Measurements from ENCODE around the gene RHCG.

RHCG gene

DNA sequence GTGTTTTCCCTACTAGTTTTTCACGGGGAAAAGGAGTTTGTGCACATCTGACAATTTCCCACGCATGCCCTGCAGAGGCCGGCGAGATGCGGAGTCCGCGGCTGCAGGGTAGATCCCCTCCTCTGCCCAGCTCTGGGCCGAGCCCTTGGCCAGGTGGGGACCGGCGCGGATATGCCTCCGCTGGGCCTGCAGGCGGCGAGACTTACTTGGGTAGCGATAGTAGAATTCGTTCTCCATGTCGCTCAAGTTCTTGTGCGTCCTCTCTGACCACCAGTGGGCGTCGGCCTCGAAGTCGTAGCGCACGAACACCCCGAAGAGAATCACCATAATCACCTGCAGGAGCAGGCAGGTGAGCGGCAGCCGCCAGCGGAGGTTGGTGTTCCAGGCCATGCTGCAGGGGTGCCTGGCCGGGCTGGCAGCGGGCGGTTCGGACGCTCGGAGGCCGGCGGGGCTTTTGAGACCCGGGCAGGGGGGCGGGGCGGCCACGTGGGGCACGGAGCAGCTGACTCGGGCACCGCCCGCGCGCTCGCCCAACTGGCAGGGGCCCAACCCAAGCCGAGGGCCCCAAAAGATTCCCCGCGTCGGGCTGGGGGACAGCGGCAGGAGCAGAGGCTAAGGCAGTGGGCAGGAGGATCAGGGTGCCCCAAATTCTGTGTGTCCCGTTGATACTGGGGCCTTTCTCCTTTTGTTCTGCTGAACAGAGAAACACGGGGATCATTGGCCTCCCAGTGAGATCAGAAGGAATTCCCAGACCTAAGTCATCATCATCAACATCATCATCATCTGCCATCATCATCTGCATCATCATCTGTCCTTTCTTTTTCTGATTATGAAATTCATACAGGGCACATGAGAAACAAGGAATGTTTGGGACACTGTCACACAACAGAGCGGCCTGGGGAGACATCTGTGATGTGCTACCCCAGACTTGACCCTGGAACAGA is at the start of gene RHCG:
TSS of gene RHCG (minus strand) at position 429 of the 944 bp plus-strand sequence. CDS start at position 390, 39 bp downstream.
- peaks cover 32% of the 10 kb centered on the region for H3K27me3 ChIP-seq (ENCODE audit: control insufficient read depth, insufficient read depth, low read length)
- no peaks in the 10 kb centered on the region for H3K4me1 ChIP-seq (ENCODE audit: control insufficient read depth, insufficient read depth, low read length)
- H3K9ac ChIP-seq (ENCODE audit: low read depth, low read length) = no peak within 1 kb of the TSS
- H3K9me3 ChIP-seq (ENCODE audit: control insufficient read depth, insufficient read depth, low read length) = no peaks in the 10 kb centered on the region
- H3K4me3 ChIP-seq (ENCODE audit: low read depth, low read length) = peak within 1 kb of the TSS; percentile 41
- no peaks in the 10 kb centered on the region for H3K36me3 ChIP-seq (ENCODE audit: control insufficient read depth, insufficient read depth, low read length)

DNA sequence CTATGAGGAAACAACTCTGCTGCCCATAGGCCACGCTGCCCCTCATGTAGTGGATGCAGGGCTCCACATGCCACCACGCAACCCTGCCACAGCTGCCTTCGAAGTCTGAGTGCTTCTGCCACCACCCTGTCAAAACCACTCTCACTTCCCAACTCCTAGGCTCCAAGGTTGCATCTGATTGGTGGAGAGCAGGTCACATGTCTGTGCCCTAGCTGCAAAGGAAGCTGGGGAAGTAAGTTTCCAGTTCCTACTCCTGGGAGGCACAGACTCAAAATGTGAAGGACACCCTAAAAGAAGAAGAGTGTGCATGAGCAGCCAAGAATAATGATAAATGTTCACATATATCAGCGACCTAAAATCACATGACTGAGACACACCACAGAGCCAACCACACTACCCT is 47.0 kb upstream of the RHCG start:
- H3K9ac ChIP-seq (ENCODE audit: low read depth, low read length) = no peak overlapping the region
- no peaks in the 10 kb centered on the region for H3K27me3 ChIP-seq (ENCODE audit: control insufficient read depth, insufficient read depth, low read length)
- H3K4me3 ChIP-seq (ENCODE audit: low read depth, low read length) = no peak overlapping the region
- H3K4me1 ChIP-seq (ENCODE audit: control insufficient read depth, insufficient read depth, low read length) = no peaks in the 10 kb centered on the region
- no peaks in the 10 kb centered on the region for H3K36me3 ChIP-seq (ENCODE audit: control insufficient read depth, insufficient read depth, low read length)
- no peaks in the 10 kb centered on the region for H3K9me3 ChIP-seq (ENCODE audit: control insufficient read depth, insufficient read depth, low read length)

DNA sequence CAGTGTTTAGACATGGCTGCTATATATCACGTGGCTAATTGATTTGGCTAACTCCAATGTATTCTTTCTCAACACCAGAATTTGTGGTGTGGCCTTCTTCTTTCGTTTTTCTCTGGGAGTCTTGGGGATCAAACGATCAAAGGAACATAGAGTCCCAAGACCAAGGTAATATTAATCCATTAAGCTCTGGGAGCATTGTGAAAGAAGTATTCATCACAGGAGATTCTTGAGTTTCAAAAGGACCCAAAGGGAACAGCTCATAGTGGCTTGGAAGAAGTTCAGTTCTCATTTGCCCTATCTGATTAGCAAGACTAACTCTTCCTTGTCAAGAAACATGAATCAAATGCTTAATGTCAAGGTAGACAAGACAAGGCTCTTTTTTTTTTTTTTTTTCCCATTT is 46.0 kb upstream of the RHCG start:
- Histone ChIP-seq H3K27me3 (ENCODE audit: control insufficient read depth, insufficient read depth, low read length) (no peaks in the 10 kb centered on the region), H3K4me3 (ENCODE audit: low read depth, low read length) (no peak overlapping the region), H3K9ac (ENCODE audit: low read depth, low read length) (no peak overlapping the region), H3K9me3 (ENCODE audit: control insufficient read depth, insufficient read depth, low read length) (peaks cover 9% of the 10 kb centered on the region), H3K36me3 (ENCODE audit: control insufficient read depth, insufficient read depth, low read length) (no peaks in the 10 kb centered on the region), H3K4me1 (ENCODE audit: control insufficient read depth, insufficient read depth, low read length) (no peaks in the 10 kb centered on the region)

DNA sequence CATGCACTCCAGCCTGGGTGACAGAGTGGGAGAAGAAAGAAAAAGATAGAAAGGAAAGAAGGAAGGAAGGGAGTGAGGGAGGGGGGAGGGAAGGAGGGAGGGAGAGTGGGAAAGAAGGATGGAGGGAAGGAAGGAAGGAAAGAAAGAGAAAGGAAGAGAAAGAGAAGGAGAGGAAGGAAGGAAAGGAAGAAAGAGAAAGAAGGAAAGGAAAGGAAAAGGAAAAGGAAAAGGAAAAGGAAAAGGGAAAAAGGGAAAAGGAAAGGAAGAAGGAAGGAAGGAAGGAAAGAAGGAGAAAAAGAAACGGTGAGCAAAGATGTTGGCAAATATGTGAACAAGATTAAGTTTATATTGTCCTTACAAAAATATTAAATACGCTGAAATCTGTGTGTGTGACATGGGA is 42.6 kb upstream of the RHCG start:
- Histone ChIP-seq H3K27me3 (ENCODE audit: control insufficient read depth, insufficient read depth, low read length) (no peaks in the 10 kb centered on the region), H3K4me1 (ENCODE audit: control insufficient read depth, insufficient read depth, low read length) (no peaks in the 10 kb centered on the region), H3K36me3 (ENCODE audit: control insufficient read depth, insufficient read depth, low read length) (no peaks in the 10 kb centered on the region), H3K4me3 (ENCODE audit: low read depth, low read length) (no peak overlapping the region), H3K9me3 (ENCODE audit: control insufficient read depth, insufficient read depth, low read length) (peaks cover 10% of the 10 kb centered on the region), H3K9ac (ENCODE audit: low read depth, low read length) (no peak overlapping the region)

DNA sequence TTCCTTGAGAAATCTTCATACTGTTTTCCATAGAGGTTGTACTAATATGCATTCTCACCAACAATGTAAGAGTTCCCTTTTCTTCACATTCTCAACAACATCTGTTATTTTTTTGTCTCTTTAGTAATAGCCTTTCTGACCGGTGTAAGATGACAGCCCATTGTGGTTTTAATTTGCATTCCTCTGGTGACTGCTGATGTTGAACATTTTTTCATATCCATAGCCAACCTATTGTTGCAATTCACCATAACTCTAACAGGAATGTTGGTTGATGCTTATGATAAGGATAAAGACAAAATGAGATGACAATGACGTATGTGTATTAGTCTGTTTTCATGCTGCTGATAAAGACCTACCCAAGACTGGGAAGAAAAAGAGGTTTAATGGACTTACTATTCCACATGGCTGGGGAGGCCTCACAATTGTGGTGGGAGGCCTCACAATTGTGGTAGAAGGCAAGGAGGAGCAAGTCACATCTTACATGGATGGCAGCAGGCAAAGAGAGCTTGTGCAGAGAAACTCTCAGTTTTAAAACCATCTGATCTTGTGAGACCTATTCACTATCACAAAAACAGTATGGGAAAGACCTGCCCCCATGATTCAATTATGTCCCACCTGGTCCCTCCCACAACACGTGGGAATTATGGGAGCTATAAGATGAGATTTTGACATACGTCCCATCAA is 37.6 kb upstream of the RHCG start:
- no peak overlapping the region for H3K4me3 ChIP-seq (ENCODE audit: low read depth, low read length)
- no peaks in the 10 kb centered on the region for H3K36me3 ChIP-seq (ENCODE audit: control insufficient read depth, insufficient read depth, low read length)

DNA sequence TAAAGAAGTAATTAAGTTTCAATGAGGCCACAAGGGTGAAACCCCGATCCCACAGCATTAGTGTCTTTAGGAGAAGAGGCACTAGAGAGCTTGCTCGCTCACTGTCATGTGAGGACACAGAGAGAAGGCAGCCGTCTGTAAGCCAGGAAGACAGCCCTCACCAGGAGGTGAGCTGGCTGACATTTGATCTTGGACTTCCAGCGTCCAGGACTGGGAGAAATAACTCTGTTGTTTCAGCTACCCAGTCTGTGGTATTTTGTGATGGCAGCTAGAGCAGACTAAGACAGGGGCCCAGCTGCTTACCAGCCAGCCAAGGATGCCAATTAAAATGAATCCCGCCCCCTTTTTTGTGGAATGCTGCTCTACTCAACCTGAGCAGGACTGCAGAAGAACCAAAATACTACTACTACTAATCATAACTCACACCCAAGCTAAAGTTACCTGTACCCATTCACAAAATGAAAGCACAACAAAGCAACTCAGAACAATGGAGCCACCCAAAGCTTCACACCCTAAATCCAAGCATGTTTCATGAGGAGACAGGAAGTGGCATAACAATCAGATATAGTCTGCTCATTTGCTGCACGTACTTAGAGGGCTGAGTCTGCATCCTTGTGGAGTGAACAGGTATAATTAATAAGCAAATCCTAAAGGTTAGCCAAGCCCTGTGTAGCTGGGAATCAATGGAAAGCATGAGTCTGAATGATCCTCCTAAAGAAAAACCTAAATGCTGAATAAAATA is 35.6 kb upstream of the RHCG start:
- H3K9me3 ChIP-seq (ENCODE audit: control insufficient read depth, insufficient read depth, low read length) = no peaks in the 10 kb centered on the region
- H3K9ac ChIP-seq (ENCODE audit: low read depth, low read length) = no peak overlapping the region
- no peaks in the 10 kb centered on the region for H3K4me1 ChIP-seq (ENCODE audit: control insufficient read depth, insufficient read depth, low read length)
- no peaks in the 10 kb centered on the region for H3K36me3 ChIP-seq (ENCODE audit: control insufficient read depth, insufficient read depth, low read length)
- H3K27me3 ChIP-seq (ENCODE audit: control insufficient read depth, insufficient read depth, low read length) = no peaks in the 10 kb centered on the region
- H3K4me3 ChIP-seq (ENCODE audit: low read depth, low read length) = no peak overlapping the region

More for the DNA sequence above, 37.6 kb upstream of the RHCG start:
- no peaks in the 10 kb centered on the region for H3K27me3 ChIP-seq (ENCODE audit: control insufficient read depth, insufficient read depth, low read length)
- H3K4me1 ChIP-seq (ENCODE audit: control insufficient read depth, insufficient read depth, low read length) = no peaks in the 10 kb centered on the region
- peaks cover 10% of the 10 kb centered on the region for H3K9me3 ChIP-seq (ENCODE audit: control insufficient read depth, insufficient read depth, low read length)
- no peak overlapping the region for H3K9ac ChIP-seq (ENCODE audit: low read depth, low read length)

DNA sequence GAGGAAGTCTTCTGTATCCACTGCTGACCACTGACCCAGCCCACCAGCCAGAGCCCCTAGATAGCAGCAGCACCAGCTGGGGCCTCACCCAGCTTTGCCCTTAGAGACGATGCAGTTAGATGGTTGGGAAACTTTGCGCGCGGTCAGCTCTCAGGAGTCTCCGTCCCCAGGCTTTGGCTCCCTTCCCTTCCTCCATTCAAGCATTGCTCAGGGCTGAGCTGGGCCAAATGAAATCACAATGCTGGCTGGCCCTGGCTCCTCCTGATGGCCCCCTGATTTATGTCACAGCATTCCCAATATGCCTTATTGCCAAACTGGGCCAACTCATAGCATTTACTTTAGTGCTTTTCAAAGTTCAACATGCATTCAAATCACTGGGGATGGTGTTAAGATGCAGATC is 34.6 kb upstream of the RHCG start:
- Histone ChIP-seq H3K9me3 (ENCODE audit: control insufficient read depth, insufficient read depth, low read length) (no peaks in the 10 kb centered on the region), H3K4me3 (ENCODE audit: low read depth, low read length) (no peak overlapping the region), H3K9ac (ENCODE audit: low read depth, low read length) (no peak overlapping the region), H3K27me3 (ENCODE audit: control insufficient read depth, insufficient read depth, low read length) (no peaks in the 10 kb centered on the region), H3K4me1 (ENCODE audit: control insufficient read depth, insufficient read depth, low read length) (no peaks in the 10 kb centered on the region), H3K36me3 (ENCODE audit: control insufficient read depth, insufficient read depth, low read length) (no peaks in the 10 kb centered on the region)

DNA sequence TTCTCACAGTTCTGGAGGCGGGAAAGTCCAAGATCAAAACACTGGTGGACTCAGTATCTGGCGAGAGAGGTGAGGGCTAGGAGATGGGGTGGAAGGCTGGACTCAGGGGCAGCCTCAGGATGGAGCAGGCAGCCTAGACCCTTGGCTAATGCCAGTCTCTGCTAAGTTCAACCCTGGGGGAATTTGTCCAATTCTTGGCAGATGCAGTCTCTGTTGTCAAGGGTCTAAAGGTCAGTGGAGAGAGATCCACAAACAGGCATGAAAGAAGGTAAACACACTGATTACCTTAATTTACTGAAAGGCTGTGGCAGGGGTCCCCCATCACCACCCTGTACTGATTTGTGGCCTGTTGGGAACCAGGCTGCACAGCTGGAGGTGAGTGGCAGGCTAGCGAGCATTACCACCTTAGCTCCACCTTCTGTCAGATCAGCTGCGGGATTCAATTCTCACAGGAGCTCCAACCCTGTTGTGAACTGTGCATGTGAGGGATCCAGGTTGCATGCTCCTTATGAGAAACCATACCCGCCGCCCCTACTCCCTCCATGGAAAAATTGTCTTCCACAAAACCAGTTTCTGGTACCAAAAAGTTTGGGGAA is 32.5 kb upstream of the RHCG start:
- Histone ChIP-seq H3K36me3 (ENCODE audit: control insufficient read depth, insufficient read depth, low read length) (no peaks in the 10 kb centered on the region), H3K4me3 (ENCODE audit: low read depth, low read length) (no peak overlapping the region), H3K27me3 (ENCODE audit: control insufficient read depth, insufficient read depth, low read length) (no peaks in the 10 kb centered on the region), H3K9me3 (ENCODE audit: control insufficient read depth, insufficient read depth, low read length) (no peaks in the 10 kb centered on the region), H3K9ac (ENCODE audit: low read depth, low read length) (no peak overlapping the region), H3K4me1 (ENCODE audit: control insufficient read depth, insufficient read depth, low read length) (no peaks in the 10 kb centered on the region)

DNA sequence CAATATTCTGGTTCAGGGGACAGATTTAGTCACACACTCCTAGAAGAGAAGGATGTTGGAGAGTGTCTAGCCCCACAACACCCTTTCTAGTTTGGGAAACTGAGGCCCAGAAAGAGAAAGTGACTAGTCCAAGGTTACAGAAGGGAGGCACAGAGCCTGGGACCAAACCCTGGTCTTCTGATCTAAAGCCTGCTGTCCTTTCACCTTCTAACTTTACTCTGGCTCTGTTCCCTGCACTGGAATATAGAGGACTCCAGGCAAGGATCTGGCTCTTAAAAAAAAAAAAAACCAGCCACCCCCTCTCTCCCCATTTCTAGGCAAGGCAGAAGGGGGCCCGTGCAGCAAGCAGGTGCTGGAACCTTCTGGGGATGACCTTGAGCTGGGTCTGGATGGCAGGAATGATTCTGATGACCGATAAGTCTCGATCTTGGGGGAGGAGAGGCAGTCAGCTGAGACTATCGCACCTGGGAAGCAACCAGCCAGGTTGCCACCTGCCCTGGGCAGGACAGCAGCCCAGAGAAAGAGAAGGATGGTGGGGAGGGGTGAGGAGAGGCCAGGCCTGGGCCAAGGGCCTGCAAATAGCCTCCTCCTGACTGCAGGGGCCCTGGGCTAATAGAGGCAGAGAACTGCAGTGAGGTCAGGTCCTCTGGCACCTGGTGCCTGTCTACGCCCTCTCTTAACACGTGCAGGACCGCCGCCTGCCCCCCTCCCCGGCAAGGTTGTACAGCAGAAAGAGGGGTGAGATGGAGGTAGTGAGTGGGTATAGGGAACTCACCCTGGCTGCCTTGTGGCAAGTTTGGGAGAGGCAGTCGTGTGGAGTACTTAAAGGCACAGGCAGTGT is 30.4 kb upstream of the RHCG start:
- Histone ChIP-seq H3K36me3 (ENCODE audit: control insufficient read depth, insufficient read depth, low read length) (no peaks in the 10 kb centered on the region), H3K4me1 (ENCODE audit: control insufficient read depth, insufficient read depth, low read length) (no peaks in the 10 kb centered on the region), H3K27me3 (ENCODE audit: control insufficient read depth, insufficient read depth, low read length) (no peaks in the 10 kb centered on the region), H3K9me3 (ENCODE audit: control insufficient read depth, insufficient read depth, low read length) (no peaks in the 10 kb centered on the region), H3K9ac (ENCODE audit: low read depth, low read length) (no peak overlapping the region), H3K4me3 (ENCODE audit: low read depth, low read length) (no peak overlapping the region)

DNA sequence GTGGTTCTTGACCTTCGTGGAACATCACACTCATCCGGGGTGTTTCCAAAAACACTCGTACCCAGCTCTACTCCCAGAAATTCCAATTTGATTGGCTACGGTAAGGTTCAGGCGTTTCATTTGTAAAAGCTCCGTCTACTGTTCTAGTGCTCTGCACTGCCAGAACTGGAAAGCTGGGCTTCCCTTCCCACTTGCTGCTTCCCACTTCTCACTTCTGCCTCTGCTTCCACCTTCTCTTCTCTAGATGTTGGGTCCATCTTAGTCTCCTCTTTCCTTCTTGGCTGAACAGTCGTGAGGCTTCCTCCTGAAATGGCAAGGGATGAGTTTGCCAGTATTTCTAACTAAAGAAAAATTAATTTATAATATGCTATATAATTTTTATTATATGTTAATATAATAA is 29.8 kb upstream of the RHCG start:
- H3K4me3 ChIP-seq (ENCODE audit: low read depth, low read length) = no peak overlapping the region
- H3K27me3 ChIP-seq (ENCODE audit: control insufficient read depth, insufficient read depth, low read length) = no peaks in the 10 kb centered on the region
- H3K4me1 ChIP-seq (ENCODE audit: control insufficient read depth, insufficient read depth, low read length) = no peaks in the 10 kb centered on the region
- no peak overlapping the region for H3K9ac ChIP-seq (ENCODE audit: low read depth, low read length)
- H3K36me3 ChIP-seq (ENCODE audit: control insufficient read depth, insufficient read depth, low read length) = no peaks in the 10 kb centered on the region
- no peaks in the 10 kb centered on the region for H3K9me3 ChIP-seq (ENCODE audit: control insufficient read depth, insufficient read depth, low read length)

DNA sequence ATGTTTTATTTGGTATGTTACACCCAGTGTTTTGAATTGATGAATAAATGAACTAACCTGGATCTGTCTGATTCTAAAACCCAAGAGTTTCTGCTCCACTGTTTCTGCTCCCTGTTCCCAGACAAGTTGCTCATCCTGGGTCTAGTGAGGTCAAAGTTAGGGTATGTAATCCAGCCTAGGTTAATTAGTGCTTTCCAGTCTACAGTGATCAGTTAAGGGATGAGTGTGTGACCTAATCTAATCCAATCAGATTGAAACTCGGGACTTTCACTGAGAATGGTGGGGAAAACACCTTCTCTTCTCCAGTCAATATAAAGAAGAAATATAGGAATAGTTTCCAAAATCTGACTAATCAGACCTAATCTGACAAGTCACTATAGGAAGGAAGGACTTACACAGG is 27.8 kb upstream of the RHCG start:
- no peaks in the 10 kb centered on the region for H3K9me3 ChIP-seq (ENCODE audit: control insufficient read depth, insufficient read depth, low read length)
- H3K4me1 ChIP-seq (ENCODE audit: control insufficient read depth, insufficient read depth, low read length) = no peaks in the 10 kb centered on the region
- no peak overlapping the region for H3K4me3 ChIP-seq (ENCODE audit: low read depth, low read length)
- no peaks in the 10 kb centered on the region for H3K27me3 ChIP-seq (ENCODE audit: control insufficient read depth, insufficient read depth, low read length)
- H3K36me3 ChIP-seq (ENCODE audit: control insufficient read depth, insufficient read depth, low read length) = no peaks in the 10 kb centered on the region
- no peak overlapping the region for H3K9ac ChIP-seq (ENCODE audit: low read depth, low read length)
